Panc1 (cell line): Measurements from ENCODE around the gene HMCES.

ENCODE experiments used
- CTCF ChIP-seq: fragments of 450-650 bp; IDR thresholded peaks from 2 replicates; pipeline ENCODE4 v1.5.1; 2017; ENCODE audit warnings: mild to moderate bottlenecking
- POLR2AphosphoS5 ChIP-seq: IDR thresholded peaks from 2 replicates; pipeline ENCODE4 v1.6.1; 2012; ENCODE audit warnings: mild to moderate bottlenecking, low read depth, low read length, moderate library complexity
- REST ChIP-seq, 2 experiments: IDR thresholded peaks; 2 replicates each; pipeline ENCODE4 v1.6.1; 2011 to 2012; ENCODE audit warnings: low read depth in 2 of 2, control low read depth in 1 of 2, low read length in 1 of 2, mild to moderate bottlenecking in 1 of 2, moderate library complexity in 1 of 2; ENCODE audit not compliant: insufficient read depth in 1 of 2
- SIN3A ChIP-seq: IDR thresholded peaks from 2 replicates; pipeline ENCODE4 v1.6.1; 2012; ENCODE audit warnings: low read depth, mild to moderate bottlenecking, low read length, moderate library complexity, borderline replicate concordance; ENCODE audit not compliant: insufficient read depth
- TCF7L2 ChIP-seq: IDR thresholded peaks from 2 replicates; pipeline ENCODE4 v1.6.1; 2011; ENCODE audit warnings: mild to moderate bottlenecking, low read depth, low read length, inconsistent platforms

- TF ChIP-seq CTCF, result no peak
- no peak for TF ChIP-seq POLR2AphosphoS5
- TF ChIP-seq REST (IDR thresholded peaks at IDR 0.05; ENCODE audit: insufficient read depth in 1 of 2, low read depth in 2 of 2, low read length in 1 of 2), result no peak
- TF ChIP-seq TCF7L2, result no peak
- no peak for TF ChIP-seq SIN3A
Measured at GRCh38 chr3:129282727-129283327, 4.2 kb downstream of the HMCES start.
